ENCODE data around the gene C3. TPM values are rescaled to one million over a fixed set of nuclear protein-coding genes. Genes with fewer than 3 reads are reported as not detected.
"Not testable (repeated sequence)": the region's sequence is repeated elsewhere in the genome, so short reads cannot be mapped to it uniquely, and the experiment has no call there.

C3 gene
- total RNA-seq, 1 donor, result 14.1 TPM

- TF ChIP-seq, protein P1, sequence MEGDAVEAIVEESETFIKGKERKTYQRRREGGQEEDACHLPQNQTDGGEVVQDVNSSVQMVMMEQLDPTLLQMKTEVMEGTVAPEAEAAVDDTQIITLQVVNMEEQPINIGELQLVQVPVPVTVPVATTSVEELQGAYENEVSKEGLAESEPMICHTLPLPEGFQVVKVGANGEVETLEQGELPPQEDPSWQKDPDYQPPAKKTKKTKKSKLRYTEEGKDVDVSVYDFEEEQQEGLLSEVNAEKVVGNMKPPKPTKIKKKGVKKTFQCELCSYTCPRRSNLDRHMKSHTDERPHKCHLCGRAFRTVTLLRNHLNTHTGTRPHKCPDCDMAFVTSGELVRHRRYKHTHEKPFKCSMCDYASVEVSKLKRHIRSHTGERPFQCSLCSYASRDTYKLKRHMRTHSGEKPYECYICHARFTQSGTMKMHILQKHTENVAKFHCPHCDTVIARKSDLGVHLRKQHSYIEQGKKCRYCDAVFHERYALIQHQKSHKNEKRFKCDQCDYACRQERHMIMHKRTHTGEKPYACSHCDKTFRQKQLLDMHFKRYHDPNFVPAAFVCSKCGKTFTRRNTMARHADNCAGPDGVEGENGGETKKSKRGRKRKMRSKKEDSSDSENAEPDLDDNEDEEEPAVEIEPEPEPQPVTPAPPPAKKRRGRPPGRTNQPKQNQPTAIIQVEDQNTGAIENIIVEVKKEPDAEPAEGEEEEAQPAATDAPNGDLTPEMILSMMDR (IDR thresholded peaks at IDR 0.05; ENCODE audit: extremely low read depth, low read depth, low read length), result no peak
- Histone ChIP-seq H3K27ac (ENCODE audit: low read depth, low read length) (no peak overlapping the region), H3K4me2 (ENCODE audit: insufficient read depth, low read length) (no peak overlapping the region), H3K4me3 (ENCODE audit: insufficient read depth, low read length) (no peak overlapping the region), H3K79me2 (ENCODE audit: insufficient read depth, low read length) (no peaks in the 10 kb centered on the region), H3K9me3 (ENCODE audit: low read depth, low read length) (no peaks in the 10 kb centered on the region), H3K4me1 (ENCODE audit: insufficient read depth, low read length) (no peaks in the 10 kb centered on the region), H2AFZ (ENCODE audit: low read length) (no peak overlapping the region), H3K27me3 (ENCODE audit: insufficient read depth, low read length) (no peaks in the 10 kb centered on the region), H4K20me1 (ENCODE audit: insufficient read depth, low read length) (no peaks in the 10 kb centered on the region), H3K36me3 (ENCODE audit: insufficient read depth, low read length) (no peaks in the 10 kb centered on the region)
- DNase-seq (ENCODE audit: insufficient read length, low spot score, missing footprints), result peak; percentile 83
Observed at GRCh38 chr19:6639439-6639838, 81.0 kb downstream of the C3 start.

DNA sequence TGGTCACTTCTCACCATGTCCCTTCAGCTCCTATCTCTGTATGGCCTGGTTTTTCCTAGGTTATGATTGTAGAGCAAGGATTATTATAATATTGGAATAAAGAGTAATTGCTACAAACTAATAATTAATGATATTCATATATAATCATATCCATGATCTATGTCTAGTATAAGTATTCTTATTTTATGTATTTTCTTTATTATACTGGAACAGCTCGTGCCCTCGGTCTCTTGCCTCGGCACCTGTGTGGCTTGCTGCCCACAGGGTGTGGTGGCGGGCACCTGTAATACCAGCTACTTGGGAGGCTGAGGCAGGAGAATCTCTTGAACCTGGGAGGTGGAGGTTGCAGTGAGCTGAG lies 87.0 kb downstream of the C3 start:
- H3K27me3 ChIP-seq (ENCODE audit: insufficient read depth, low read length); H3K9me3 ChIP-seq (ENCODE audit: low read depth, low read length): not testable (repeated sequence)
- TF ChIP-seq, protein P1 (IDR thresholded peaks at IDR 0.05; ENCODE audit: extremely low read depth, low read depth, low read length), result peak; percentile 19

DNA sequence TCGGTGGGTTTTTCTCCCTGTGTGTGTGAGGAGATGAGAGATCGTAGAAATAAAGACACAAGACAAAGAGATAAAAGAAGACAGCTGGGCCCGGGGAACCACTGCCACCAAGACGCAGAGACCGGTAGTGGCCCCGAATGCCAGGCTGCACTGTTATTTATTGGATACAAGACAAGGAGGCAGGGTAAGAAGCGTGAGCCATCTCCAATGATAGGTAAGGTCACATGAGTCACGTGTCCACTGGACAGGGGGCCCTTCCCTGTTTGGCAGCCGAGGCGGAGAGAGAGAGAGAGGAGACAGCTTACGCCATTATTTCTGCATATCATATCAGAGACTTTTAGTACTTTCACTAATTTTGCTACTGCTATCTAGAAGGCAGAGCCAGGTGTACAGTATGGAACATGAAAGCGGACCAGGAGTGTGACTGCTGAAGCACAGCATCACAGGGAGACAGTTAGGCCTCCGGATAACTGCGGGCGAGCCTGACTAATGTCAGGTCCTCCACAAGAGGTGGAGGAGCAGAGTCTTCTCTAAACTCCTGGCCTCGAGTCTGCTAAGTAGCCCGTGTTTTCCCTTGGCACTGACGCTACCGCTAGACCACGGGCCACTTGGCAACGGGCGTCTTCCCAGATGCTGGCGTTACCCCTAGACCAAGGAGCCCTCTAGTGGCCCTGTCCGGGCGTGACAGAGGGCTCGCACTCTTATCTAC lies 87.5 kb downstream of the C3 start:
- H4K20me1 ChIP-seq (ENCODE audit: insufficient read depth, low read length); H3K36me3 ChIP-seq (ENCODE audit: insufficient read depth, low read length); H2AFZ ChIP-seq (ENCODE audit: low read length); H3K27ac ChIP-seq (ENCODE audit: low read depth, low read length); H3K9me3 ChIP-seq (ENCODE audit: low read depth, low read length); H3K27me3 ChIP-seq (ENCODE audit: insufficient read depth, low read length); H3K79me2 ChIP-seq (ENCODE audit: insufficient read depth, low read length); H3K4me2 ChIP-seq (ENCODE audit: insufficient read depth, low read length); H3K4me3 ChIP-seq (ENCODE audit: insufficient read depth, low read length); H3K4me1 ChIP-seq (ENCODE audit: insufficient read depth, low read length): not testable (repeated sequence)
- peak; percentile 14 for DNase-seq (ENCODE audit: insufficient read length, low spot score, missing footprints)
- TF ChIP-seq, protein P1 (IDR thresholded peaks at IDR 0.05; ENCODE audit: extremely low read depth, low read depth, low read length), result peak; percentile 65

More for the DNA sequence above, 87.0 kb downstream of the C3 start:
- not testable (repeated sequence) for H3K4me2 ChIP-seq (ENCODE audit: insufficient read depth, low read length); H3K79me2 ChIP-seq (ENCODE audit: insufficient read depth, low read length); H3K36me3 ChIP-seq (ENCODE audit: insufficient read depth, low read length); H3K4me1 ChIP-seq (ENCODE audit: insufficient read depth, low read length); H4K20me1 ChIP-seq (ENCODE audit: insufficient read depth, low read length); H3K27ac ChIP-seq (ENCODE audit: low read depth, low read length); H2AFZ ChIP-seq (ENCODE audit: low read length); H3K4me3 ChIP-seq (ENCODE audit: insufficient read depth, low read length); DNase-seq (ENCODE audit: insufficient read length, low spot score, missing footprints)

DNA sequence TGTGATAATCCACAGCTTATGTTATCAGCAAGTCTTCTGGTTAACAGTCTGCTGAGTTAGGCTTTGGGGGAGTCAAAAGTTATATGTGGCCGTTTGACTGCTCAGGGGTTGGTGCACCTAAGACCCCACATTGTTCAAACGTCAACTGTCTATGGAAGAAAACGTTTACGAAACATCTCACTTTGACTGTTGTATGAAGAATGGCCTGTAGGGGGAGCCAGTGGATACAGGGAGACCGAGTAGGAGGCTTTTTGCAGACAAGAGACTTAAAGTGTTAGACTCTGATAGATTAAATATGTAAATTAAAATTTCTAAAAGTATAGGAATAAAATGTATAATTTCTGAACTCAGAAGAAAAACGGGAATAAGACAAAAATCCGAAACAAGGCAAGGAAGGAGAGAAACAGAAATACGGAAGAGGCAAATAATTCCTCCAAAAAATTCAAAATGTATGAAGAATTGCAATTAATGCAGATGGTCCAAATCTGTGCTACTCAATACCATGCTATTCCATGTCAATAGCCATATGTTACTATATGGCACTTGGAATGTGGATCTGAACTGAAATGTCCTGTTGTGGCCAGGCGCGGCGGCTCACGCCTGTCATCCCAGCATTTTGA lies 88.3 kb downstream of the C3 start:
- H3K4me1 ChIP-seq (ENCODE audit: insufficient read depth, low read length), result no peaks in the 10 kb centered on the region
- H3K79me2 ChIP-seq (ENCODE audit: insufficient read depth, low read length), result no peaks in the 10 kb centered on the region
- H3K36me3 ChIP-seq (ENCODE audit: insufficient read depth, low read length), result no peaks in the 10 kb centered on the region
- TF ChIP-seq, protein P1 (IDR thresholded peaks at IDR 0.05; ENCODE audit: extremely low read depth, low read depth, low read length), result peak; percentile 85
- no peaks in the 10 kb centered on the region for H4K20me1 ChIP-seq (ENCODE audit: insufficient read depth, low read length)
- H3K9me3 ChIP-seq (ENCODE audit: low read depth, low read length), result no peaks in the 10 kb centered on the region
- H3K4me3 ChIP-seq (ENCODE audit: insufficient read depth, low read length), result no peak overlapping the region
- H2AFZ ChIP-seq (ENCODE audit: low read length), result no peak overlapping the region
- no peak overlapping the region for H3K4me2 ChIP-seq (ENCODE audit: insufficient read depth, low read length)
- H3K27ac ChIP-seq (ENCODE audit: low read depth, low read length), result no peak overlapping the region
- peak; percentile 73 for DNase-seq (ENCODE audit: insufficient read length, low spot score, missing footprints)
- H3K27me3 ChIP-seq (ENCODE audit: insufficient read depth, low read length), result no peaks in the 10 kb centered on the region
